GM19452 (cell line): ENCODE results near the gene GSK3B.

Experiments
- ATAC-seq: cut with Tn5 transposase; IDR thresholded peaks from one replicate; pipeline ENCODE4 v1.9.1; 2021; ENCODE audit not compliant: unreplicated experiment

The GSK3B gene

GRCh38 chr3:120098710-120099109, 4.5 kb upstream of the GSK3B start:
- ATAC-seq: no peak

- no peak for ATAC-seq
Measured at GRCh38 chr3:120095979-120096426, 1.8 kb upstream of the GSK3B start.

- ATAC-seq: peak; percentile 44
Measured at GRCh38 chr3:120095226-120095978, 1.2 kb upstream of the GSK3B start.

- ATAC-seq: peak; percentile 63
Measured at GRCh38 chr3:120094776-120095225, 554 bp upstream of the GSK3B start.

- ATAC-seq: no peak
Measured at GRCh38 chr3:120093119-120093910, 932 bp downstream of the GSK3B start.

GRCh38 chr3:120092474-120092873, 1.8 kb downstream of the GSK3B start:
- ATAC-seq: no peak

GRCh38 chr3:120090422-120090821, 3.8 kb downstream of the GSK3B start:
- ATAC-seq: no peak

- no peak for ATAC-seq
Measured at GRCh38 chr3:120089089-120089488, 5.2 kb downstream of the GSK3B start.

- no peak for ATAC-seq
Measured at GRCh38 chr3:120088622-120089021, 5.6 kb downstream of the GSK3B start.

GRCh38 chr3:120081719-120082118, 12.5 kb downstream of the GSK3B start:
- no peak for ATAC-seq

- no peak for ATAC-seq
Measured at GRCh38 chr3:120080836-120081235, 13.4 kb downstream of the GSK3B start.

GRCh38 chr3:120077731-120078130, 16.5 kb downstream of the GSK3B start:
- ATAC-seq: no peak

GRCh38 chr3:120072867-120073525, 21.3 kb downstream of the GSK3B start:
- no peak for ATAC-seq

GRCh38 chr3:120071259-120071658, 23.0 kb downstream of the GSK3B start:
- ATAC-seq: no peak

GRCh38 chr3:120070263-120070981, 23.8 kb downstream of the GSK3B start:
- ATAC-seq: no peak

- no peak for ATAC-seq
Measured at GRCh38 chr3:120067083-120067482, 27.2 kb downstream of the GSK3B start.

- ATAC-seq: no peak
Measured at GRCh38 chr3:120066634-120067033, 27.6 kb downstream of the GSK3B start.

- ATAC-seq: no peak
Measured at GRCh38 chr3:120064641-120065040, 29.6 kb downstream of the GSK3B start.

GRCh38 chr3:120062474-120062873, 31.8 kb downstream of the GSK3B start:
- no peak for ATAC-seq

GRCh38 chr3:120059081-120059864, 35.0 kb downstream of the GSK3B start:
- ATAC-seq: no peak
